Kidney (tissue), 14 donors: ENCODE measurements around the gene TREM2. TPM values are rescaled to one million over a fixed set of nuclear protein-coding genes. Genes with fewer than 3 reads are reported as not detected.
A peak's percentile ranks its signal among the peaks of the same experiment; 100 is the strongest.

ENCODE experiments used
- DNase-seq, 5 donors: peaks; one replicate each; pipeline ENCODE4 v3.0.0-alpha.2; 2013 to 2020
- FAIRE-seq: peaks from 2 replicates; lab custom pipeline; 2012; peaks lifted over from hg19 to GRCh38; lab: Jason Lieb, UNC
- H3K27ac ChIP-seq, 2 donors: one replicate each; pipeline ENCODE4 v1.7.0; 2013; ENCODE audit warnings: low read depth in 2 of 2, low read length in 2 of 2, inconsistent platforms in 1 of 2
- H3K27me3 ChIP-seq: one replicate; pipeline ENCODE4 v1.7.1; 2013; ENCODE audit warnings: low read length, inconsistent platforms; ENCODE audit not compliant: control insufficient read depth, insufficient read depth
- H3K36me3 ChIP-seq, 3 donors: one replicate each; pipeline versions ENCODE4 v1.7.0 to v1.7.1; 2013; ENCODE audit warnings: low read length in 3 of 3, control low read depth in 1 of 3, inconsistent platforms in 1 of 3; ENCODE audit not compliant: insufficient read depth in 3 of 3, control insufficient read depth in 2 of 3
- H3K4me1 ChIP-seq, 3 donors: one replicate each; pipeline versions ENCODE4 v1.7.0 to v1.7.1; 2013; ENCODE audit warnings: low read length in 3 of 3, inconsistent platforms in 1 of 3, low read depth in 1 of 3; ENCODE audit not compliant: control insufficient read depth in 2 of 3, insufficient read depth in 2 of 3
- H3K4me3 ChIP-seq, 3 donors: one replicate each; pipeline versions ENCODE4 v1.7.0 to v1.8.1; 2013; ENCODE audit warnings: low read length in 3 of 3, control low read depth in 1 of 3, inconsistent platforms in 1 of 3
- H3K9ac ChIP-seq, 3 donors: one replicate each; pipeline versions ENCODE4 v1.7.0 to v1.7.1; 2013; ENCODE audit warnings: low read length in 3 of 3, control low read depth in 1 of 3, inconsistent platforms in 1 of 3
- H3K9me3 ChIP-seq, 3 donors: one replicate each; pipeline versions ENCODE4 v1.7.0 to v1.7.1; 2013; ENCODE audit warnings: low read length in 3 of 3, control low read depth in 1 of 3, inconsistent platforms in 1 of 3; ENCODE audit not compliant: control insufficient read depth in 2 of 3, insufficient read depth in 1 of 3
- intact Hi-C: fragments of 100-400 bp; cut with DNase I; formaldehyde crosslinking; loops from one replicate; pipeline ENCODE4 v1.11.1; 2022
- polyA plus RNA-seq: library from polyadenylated mRNA; stranded (reverse); fragments of 350-450 nt; fragmentation: Illumina TruSeq; extraction: RNeasy Lipid Tissue Mini Kit (QIAGEN cat#74804); gene quantifications from one replicate; pipeline ENCODE4 v1.2.3, GENCODE V29; 2014; ENCODE audit warnings: low read depth, low replicate concordance; ENCODE audit not compliant: insufficient read depth
- total RNA-seq: library from RNA; stranded (reverse); fragmentation: NEBNext Ultra II Directional; extraction: Animal tissue kit (Norgen Biotek cat#: 25700); gene quantifications from one replicate; pipeline ENCODE4 v1.2.1, GENCODE V29; 2021
- TF ChIP-seq, protein P1 (sequence below): IDR thresholded peaks from 3 replicates; pipeline ENCODE4 v1.5.1; 2012; ENCODE audit warnings: mild to moderate bottlenecking, moderate library complexity, borderline replicate concordance; ENCODE audit not compliant: insufficient read depth; ENCODE audit errors: extremely low read depth
- donor health status: control.
- donor health status: control.
- donor health status: control.
- donor health status: control.
- donor health status: control.
- donor health status: DM: yes; HTN: yes; CAD: no.
- donor health status: Normal renal cell carcinoma (clear cell type).

Gene TREM2
- total and polyA plus RNA-seq, 2 donors from 2014 or later = 3.5 to 7.8 TPM

DNA sequence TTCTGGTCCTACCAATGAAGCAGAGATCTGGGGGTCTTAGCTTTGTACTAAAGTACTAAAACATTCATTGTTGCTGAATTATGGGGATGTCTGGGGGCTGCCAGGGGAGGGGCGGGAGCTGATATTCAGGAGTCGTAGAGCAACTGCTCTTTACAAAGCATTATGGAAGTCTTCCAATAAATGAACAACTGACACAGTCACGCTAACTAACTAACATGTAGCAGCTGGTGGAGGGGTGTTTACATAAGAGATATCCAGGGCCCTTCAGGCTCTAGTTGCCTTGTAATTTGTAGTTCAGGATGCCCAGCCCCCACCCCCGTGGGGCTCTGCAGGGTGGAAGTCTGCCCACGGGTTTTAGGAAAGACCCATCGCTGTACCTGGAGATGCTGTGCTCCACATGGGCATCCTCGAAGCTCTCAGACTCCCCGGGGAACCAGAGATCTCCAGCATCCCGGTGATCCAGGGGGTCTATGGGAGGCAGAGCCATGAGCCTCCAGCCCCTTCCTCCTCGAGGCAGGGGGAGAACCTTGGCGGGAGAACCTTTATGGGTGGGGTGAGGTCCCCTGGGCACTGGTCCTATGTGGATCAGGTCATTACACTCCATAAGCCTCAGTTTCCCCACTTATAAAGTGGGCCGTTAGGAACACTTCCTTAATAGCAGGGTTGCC lies 3.4 kb downstream of the TREM2 start:
- TF ChIP-seq, protein P1, sequence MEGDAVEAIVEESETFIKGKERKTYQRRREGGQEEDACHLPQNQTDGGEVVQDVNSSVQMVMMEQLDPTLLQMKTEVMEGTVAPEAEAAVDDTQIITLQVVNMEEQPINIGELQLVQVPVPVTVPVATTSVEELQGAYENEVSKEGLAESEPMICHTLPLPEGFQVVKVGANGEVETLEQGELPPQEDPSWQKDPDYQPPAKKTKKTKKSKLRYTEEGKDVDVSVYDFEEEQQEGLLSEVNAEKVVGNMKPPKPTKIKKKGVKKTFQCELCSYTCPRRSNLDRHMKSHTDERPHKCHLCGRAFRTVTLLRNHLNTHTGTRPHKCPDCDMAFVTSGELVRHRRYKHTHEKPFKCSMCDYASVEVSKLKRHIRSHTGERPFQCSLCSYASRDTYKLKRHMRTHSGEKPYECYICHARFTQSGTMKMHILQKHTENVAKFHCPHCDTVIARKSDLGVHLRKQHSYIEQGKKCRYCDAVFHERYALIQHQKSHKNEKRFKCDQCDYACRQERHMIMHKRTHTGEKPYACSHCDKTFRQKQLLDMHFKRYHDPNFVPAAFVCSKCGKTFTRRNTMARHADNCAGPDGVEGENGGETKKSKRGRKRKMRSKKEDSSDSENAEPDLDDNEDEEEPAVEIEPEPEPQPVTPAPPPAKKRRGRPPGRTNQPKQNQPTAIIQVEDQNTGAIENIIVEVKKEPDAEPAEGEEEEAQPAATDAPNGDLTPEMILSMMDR = no peak
- Histone ChIP-seq H3K4me1 (peaks cover 0 to 3% (median 0%) of the 10 kb centered on the region in 3 donors), H3K9ac (no peak overlapping the region), H3K27ac (no peak overlapping the region), H3K27me3 (no peaks in the 10 kb centered on the region), H3K9me3 (no peaks in the 10 kb centered on the region), H3K36me3 (no peaks in the 10 kb centered on the region), H3K4me3 (no peak overlapping the region)
- FAIRE-seq (no peak), DNase-seq (peak in 3 of 5 donors; percentile 34 to 87 (median 70))
- intact Hi-C loops = no loop called here

DNA sequence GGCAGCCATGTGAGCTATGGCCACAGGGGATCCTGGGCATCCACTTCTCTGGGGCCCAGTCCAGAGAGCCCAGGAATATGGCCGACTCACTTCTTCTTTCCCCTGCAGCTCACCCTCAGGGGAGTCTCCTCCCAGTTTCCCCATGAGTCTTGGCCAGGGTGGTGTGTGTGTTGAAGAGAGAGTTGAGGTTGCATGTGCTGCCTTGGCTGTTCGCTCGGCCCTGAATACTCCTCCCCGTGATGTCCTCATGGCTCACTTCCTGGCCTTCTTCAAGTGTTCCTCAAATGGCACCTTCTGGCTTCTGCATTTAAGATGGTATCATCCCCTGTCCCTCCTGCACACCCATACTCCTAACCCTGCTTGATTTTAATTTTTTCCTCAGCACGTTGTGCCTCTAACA lies 5.6 kb downstream of the TREM2 start:
- no peak overlapping the region for H3K9ac ChIP-seq
- H3K4me1 ChIP-seq = peaks cover 0 to 3% (median 0%) of the 10 kb centered on the region in 3 donors
- no peak for FAIRE-seq
- H3K27ac ChIP-seq = no peak overlapping the region
- intact Hi-C loops = no loop called here
- DNase-seq = no peak
- H3K9me3 ChIP-seq = no peaks in the 10 kb centered on the region
- TF ChIP-seq, protein P1 = no peak
- no peaks in the 10 kb centered on the region for H3K36me3 ChIP-seq
- no peak overlapping the region for H3K4me3 ChIP-seq
- H3K27me3 ChIP-seq = no peaks in the 10 kb centered on the region

DNA sequence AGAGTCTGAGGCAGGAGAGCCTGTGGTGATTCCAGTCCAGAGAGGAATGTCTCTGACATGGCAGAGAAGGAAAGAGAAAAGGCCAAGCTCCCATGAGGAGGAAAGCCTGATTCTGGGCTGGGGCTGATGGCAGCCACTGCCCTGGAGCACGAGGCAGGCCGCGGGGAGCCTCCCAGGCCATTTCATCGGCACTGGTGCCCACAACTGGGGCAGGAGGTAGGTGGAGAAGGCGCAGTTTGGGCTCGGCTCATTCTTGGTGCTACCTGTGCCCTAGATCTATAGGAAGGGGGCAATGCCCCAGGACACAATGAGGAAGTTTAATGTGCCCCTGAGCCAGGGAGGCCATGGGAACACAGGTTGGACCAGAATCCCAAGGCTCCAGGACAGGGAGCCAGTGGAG lies 6.1 kb downstream of the TREM2 start:
- no peak for DNase-seq

More for the DNA sequence above, 6.1 kb downstream of the TREM2 start:
- TF ChIP-seq, protein P1 = no peak
- no peaks in the 10 kb centered on the region for H3K9me3 ChIP-seq
- H3K9ac ChIP-seq = no peak overlapping the region
- FAIRE-seq = no peak
- peaks cover 0 to 3% (median 0%) of the 10 kb centered on the region in 3 donors for H3K4me1 ChIP-seq
- H3K27ac ChIP-seq = no peak overlapping the region
- H3K4me3 ChIP-seq = no peak overlapping the region
- intact Hi-C loops = no loop called here
- no peaks in the 10 kb centered on the region for H3K27me3 ChIP-seq
- no peaks in the 10 kb centered on the region for H3K36me3 ChIP-seq
